WTC11 (cell line): ENCODE results near the gene KIDINS220.

Source experiments
- ATF2 ChIP-seq: sonication (generic); formaldehyde crosslinking; IDR thresholded peaks from 2 replicates; pipeline ENCODE4 v1.8.1; 2022; ENCODE audit warnings: low read depth, missing genetic modification reagents, borderline replicate concordance
- ATF6 ChIP-seq: sonication (generic); formaldehyde crosslinking; IDR thresholded peaks from 2 replicates; pipeline ENCODE4 v1.8.1; 2023; ENCODE audit warnings: mild to moderate bottlenecking, missing genetic modification reagents
- CTCF ChIP-seq: fragments of 200-600 bp; IDR thresholded peaks from 2 replicates; pipeline ENCODE4 v1.8.0; 2022; ENCODE audit warnings: antibody characterized with exemption
- NR3C1 ChIP-seq: sonication (generic); formaldehyde crosslinking; conservative IDR thresholded peaks from 2 replicates; pipeline ENCODE4 v1.8.1; 2023; ENCODE audit warnings: low read depth, mild to moderate bottlenecking, missing genetic modification reagents

DNA sequence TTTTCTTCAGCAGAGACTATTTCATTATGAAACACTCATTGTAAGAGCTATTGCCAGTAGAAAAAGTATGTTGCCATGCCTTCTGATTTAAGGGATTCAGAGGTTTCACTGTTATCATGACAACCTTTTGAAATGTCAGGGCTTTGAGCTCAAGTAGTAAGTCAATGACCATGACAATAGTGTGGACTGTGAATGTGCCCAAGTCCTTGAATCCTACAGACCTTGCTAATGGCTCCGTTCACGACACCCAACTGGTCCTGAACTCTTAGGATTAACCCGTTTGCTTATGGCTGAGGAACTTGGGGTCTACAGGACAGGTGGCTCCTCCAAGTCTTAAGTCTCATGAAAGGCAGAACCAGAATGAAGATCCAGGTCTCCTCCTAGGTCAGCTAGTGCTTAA is 17.6 kb upstream of the KIDINS220 start:
- TF ChIP-seq ATF6 (no peak), CTCF (no peak), ATF2 (CRISPR knock-in tag) (no peak), NR3C1 (no peak)
